HG03457 (cell line): Measurements from ENCODE around the gene RBM39.
"Not testable (repeated sequence)": the region's sequence is repeated elsewhere in the genome, so short reads cannot be mapped to it uniquely, and the experiment has no call there.

Experiments
- ATAC-seq: cut with Tn5 transposase; IDR thresholded peaks from one replicate; pipeline ENCODE4 v1.9.1; 2021; ENCODE audit warnings: moderate number of reproducible peaks; ENCODE audit not compliant: unreplicated experiment

RBM39 gene

DNA sequence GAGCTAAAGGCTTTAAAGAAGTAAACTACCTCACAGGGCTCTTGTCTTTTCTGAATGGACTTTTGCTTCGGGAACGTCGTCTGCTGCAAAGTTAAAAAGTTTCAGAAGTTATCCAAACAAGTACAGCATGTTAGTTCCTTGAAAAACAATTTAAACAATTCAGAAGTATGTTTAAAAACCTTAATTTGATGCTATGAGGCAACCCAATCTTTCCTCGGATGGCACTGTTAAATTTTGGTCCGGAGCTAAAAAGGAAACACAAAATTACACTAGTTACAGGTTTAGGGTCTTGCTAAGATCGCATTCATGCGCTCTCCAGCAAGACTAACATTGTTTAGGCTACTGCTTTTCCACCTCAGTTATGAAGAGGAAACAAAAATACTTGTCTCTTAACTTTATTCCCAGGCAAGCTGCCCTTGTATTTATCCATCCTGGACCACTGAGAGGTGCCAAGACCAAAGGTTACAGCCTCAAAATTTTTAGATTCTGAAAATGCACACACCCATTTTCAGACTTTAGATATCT, 12.7 kb downstream of the RBM39 start:
- no peak for ATAC-seq

DNA sequence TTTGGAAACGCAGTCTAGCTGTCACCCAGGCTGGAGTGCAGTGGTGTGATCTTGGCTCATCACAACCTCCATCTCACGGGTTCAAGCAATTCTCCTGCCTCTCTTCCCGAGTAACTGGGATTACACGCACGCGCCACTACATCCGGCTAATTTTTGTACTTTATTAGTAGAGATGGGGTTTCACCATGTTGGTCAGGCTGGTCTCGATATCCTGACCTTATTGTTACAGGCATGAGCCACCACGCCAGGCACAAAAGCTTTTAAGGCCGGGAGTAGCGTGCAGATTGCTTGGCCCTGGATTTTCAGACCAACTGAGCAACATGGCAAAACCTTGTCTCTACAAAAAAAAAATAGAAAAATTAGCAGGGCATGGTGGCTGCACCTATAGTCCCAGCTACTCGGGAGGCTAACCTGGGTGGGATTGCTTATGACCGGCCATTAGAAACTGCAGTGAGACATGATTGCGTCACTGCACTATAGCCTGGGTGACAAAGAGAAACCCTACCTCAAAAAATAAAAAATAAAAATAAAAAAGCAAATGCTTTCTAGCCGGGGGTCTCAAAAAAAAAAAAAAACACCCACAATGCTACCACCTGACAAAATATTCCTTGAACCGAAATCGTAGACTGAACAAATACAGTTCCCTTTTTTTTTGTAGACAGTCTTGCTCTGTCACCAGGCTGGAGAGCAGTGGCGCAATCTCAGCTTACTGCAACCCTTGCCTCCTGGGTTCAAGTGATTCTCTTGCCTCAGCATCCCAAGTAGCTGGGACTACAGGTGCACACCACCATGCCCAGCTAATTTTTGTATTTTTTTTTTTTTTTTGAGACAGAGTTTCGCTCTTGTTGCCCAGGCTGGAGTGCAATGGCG, 15.0 kb downstream of the RBM39 start:
- ATAC-seq: no peak

DNA sequence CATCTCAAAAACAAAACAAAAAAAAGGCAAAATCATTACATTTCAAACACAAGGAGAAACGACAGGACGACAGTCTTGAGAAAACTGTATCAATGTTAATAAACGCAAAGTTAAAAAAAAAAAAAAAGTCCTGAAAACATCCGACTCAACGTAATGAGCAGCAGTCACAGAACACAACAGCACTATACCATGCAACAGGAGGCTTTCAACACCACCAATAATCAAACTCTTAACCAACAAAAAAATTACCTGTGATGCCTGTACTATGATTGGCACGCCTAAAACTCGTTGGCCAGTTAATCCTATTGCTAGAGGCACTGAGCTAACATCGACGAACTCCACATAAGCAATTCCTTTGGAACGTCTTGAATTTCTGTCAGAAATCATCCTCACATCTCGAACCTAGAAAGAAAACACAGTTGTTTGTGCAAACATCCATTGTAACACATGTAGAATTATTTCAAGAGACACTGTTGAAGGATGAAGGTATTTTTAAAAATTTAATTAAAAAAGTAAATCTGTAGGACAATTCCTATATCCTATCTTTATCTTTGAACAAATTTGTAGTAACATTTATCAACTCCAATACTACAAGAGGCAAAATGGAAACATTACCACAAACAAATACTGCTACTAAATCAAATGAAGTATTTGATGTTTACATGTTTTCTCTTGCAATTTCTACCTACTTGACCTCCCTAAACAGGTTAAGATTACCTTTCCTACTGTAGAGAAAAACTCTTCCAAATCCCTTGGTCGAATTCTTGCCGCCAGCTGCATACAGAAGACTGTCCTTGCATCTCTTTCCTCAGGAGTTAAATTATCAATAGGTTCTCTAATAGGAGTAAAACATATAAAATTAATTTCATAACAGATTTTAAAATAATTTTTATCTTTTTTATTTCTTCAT, 17.5 kb downstream of the RBM39 start:
- no peak for ATAC-seq

DNA sequence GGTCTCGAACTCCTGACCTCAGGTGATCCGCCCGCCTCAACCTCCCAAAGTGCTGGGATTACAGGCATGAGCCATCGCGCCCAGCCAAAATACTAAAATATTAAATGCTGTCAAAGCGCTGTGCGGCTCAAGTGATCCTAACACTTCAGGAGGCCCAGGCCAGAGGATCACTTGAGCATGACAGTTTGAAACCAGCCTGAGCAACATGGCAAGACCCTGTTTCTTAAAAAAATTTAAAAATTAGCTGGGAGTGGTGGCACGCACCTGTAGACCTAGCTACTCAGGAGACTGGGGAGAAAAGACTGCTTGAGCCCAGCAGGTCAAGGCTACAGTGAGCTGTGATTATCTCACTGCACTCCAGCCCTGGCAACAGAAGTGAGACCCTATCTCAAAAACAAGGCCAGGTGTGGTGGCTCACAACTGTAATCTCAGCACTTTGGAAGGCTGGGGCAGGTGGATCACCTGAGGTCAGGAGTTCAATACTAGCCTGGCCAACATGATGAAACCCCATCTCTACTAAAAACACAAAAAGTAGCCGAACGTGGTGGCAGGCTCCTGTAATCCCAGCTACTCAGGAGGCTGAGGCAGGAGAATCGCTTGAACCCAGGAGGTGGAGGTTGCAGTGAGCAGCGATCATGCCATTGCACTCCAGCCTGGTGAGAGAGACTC, 18.3 kb downstream of the RBM39 start:
- ATAC-seq: not testable (repeated sequence)

DNA sequence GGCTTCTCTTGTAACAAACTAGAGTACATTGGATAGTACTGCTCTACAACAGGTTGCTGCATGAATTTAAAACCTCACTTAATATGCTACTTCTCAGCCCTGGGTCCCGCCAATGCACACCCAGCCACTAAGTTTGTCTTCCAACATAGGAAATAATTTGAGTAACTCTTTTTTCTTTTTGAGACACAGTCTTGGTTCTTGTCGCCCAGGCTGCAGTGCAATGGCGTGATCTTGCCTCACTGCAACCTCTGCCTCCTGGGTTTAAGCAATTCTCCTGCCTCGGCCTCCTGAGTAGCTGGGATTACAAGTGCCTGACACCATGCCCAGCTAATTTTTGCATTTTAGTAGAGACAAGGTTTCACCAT, 18.8 kb downstream of the RBM39 start:
- ATAC-seq: not testable (repeated sequence)

DNA sequence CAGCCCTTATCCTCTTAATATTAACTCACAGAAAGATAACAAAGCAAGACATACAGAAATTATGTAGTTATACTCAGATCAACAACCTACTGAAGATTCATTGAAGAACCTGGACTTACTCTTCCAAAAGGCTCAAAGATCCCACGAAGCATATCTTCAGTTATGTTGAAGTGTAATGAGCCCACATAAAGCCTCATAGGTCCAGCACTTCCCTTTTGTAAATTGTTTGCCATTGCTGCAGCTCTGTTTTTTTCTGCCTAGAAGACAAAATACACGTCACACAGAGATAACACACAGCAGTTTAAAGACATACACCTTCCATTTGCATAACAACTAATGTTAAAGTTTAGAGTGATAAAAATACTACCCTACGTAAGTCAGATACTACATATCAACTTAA, 20.4 kb downstream of the RBM39 start:
- ATAC-seq: no peak

DNA sequence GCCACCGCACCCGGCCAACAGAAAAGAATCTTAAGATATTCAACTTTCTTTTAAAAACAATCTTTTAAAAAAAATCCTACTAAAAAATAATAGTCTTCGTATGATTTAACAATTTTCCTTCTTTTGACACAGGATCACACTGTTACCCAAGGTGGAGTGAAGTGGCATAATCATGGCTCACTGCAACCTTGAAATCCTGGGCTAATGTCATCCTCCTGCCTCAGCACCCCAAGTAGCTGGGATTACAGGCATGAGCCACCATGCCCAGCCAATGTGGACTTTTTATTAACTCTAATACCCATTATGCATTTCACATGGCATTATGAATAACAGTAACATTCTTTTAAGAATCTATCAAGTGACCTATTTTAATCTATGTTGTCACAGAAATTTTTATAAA, 20.8 kb downstream of the RBM39 start:
- no peak for ATAC-seq

DNA sequence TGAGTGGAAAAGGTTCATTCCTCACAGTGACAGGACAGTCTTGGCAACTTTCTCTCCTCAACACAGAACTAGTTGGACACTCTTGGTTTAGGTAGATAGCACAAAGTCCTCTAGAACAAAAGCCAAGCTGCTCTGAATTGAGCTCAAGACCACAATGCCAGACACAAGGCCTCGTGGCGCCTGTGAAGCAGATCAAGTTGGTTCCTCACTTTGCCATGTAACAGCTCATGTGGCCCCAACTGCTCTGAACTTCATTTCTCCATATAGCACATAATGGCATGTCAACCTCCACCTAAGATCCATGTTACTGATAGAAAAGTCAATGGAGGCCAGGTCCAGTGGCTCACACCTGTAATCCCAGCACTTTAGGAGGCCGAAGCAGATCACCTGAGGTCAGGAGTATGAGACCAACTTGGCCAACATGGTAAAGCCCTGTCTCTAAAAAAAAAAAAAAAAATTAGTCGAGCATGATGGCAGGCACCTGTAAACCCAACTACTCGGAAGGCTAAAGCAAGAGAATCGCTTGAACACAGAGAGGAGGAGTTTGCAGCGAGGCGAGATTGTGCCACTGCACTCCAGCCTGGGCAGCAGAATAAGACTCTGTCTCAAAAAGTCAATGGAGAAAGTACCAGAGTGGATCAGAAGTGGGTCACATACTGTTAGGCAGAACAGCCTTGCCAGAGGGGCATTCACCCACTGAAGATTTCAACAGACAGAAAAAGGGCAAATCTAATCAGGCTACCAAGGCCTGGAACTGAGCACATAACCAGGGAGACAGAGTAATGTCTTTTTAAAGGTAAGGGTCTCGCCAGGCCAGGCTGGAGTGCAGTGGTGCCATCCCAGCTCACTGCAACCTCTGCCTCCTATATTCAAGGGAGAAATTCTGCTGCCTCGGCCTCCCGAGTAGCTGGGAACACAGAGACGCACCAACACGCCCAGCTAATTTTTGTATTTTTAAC, 21.6 kb downstream of the RBM39 start:
- no peak for ATAC-seq

DNA sequence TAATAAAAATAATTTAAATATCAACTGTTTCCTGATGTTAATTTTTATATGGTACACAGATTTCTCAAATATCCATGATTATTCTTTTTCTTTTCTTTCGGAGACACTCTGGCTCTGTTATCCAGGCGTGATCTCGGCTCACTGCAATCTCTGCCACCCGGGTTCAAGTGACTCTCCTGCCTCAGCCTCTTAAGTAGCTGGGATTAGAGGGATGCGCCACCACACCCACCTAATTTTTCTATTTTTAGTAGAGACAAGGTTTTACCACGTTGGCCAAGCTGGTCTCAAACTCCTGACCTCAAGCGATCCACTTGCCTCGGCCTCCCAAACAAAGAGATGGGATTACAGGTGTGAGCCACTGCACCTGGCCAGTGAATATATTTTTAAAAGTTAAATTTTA, 22.3 kb downstream of the RBM39 start:
- no peak for ATAC-seq

DNA sequence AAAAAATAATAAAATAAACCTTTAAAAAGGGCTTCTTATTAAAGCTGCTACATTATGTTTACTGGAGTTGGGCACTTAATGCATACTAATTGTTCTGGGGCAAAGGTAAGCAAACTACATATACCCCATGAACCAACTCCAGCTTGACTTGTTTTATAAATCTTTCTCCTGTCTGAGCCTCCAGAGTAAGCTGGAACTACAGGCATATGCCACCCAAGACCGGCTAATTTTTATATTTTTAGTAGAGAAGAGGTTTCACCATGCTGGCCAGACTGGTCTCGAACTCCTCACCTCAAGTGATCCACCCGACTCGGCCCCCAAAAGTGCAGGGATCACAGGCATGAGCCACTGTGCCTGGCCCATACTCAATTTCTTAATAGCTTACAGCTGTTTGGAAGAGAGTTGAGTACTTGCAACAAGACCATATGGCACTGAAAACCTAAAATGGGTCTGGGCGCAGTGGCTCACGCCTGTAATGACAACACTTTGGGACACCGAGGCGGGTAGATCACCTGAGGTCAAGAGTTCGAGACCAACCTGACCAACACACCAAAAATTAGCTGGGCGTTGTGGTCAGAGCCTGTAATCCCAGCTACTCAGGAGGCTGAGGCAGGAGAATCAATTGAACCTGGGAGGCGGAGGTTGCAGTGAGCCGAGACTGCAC, 23.0 kb downstream of the RBM39 start:
- ATAC-seq: no peak

DNA sequence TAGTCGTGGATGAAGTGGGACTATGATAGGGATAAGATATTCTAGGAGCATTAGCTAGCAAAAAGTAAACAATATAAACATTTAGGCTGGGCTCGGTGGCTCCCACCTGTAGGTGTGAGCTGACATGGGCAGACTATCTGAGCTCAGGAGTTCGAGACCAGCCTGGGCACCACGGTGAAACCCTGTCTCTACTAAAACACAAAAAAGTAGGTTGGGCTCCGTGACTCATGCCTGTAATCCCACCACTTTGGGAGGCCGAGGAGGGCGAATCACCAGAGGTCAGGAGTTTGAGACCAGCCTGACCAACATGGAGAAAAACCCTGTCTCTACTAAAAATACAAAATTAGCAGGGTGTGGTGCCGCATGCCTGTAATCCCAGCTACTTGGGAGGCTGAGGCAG, 23.7 kb downstream of the RBM39 start:
- ATAC-seq: not testable (repeated sequence)

DNA sequence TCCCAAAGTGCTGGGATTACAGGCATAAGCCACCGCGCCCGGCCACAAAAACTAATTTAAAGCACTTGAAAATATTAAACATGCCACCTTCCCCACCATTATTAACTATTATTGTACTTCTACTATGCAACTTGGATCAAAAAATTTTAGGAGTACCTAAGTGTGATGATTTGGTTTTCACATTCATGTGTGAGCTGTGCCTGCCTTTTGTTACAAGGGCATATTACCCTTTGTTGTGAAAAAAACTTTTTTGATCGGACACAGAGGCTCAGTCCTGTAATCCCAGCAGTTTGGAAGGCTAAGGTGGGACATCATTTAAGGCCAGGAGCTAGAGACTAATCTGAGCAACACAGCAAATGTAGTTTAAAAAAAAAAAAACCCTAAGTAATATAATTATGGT, 25.7 kb downstream of the RBM39 start:
- ATAC-seq: no peak

DNA sequence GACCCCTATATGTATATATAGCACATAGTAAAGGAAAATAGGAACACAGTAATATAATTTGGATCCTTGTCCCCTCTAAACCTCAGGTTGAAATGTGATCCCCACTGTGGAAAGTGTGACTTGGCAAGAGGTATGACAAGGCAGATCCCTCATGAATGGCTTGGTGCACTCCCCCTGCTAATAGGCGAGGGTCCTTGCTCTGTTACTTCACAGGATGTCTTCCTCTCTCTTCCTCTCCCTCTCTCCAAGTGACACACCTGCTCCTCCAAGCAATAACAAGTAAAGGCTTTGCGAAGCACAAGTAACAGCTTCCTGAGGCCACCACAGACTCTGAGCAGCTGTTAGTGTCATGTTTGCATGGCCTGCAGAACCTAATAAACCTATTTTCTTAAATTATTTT, 26.4 kb downstream of the RBM39 start:
- no peak for ATAC-seq

DNA sequence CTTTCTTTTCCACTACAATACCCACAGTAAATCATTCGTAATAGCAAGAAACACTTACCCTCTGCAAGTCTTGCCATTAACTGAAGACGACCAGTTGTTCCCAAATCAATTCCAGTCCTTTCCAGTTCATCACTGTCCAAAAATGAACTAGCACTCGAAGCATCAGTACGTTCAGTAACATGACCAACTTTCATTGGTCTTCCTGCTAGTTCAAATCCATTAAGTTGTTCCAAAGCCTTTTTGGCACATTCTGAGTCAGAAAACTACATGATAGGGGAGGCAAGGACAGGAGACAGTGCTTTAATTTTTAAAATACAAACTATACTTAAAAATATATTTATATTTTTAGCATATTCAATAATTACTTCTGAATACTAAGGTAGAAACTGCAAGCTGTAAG, 27.9 kb downstream of the RBM39 start:
- no peak for ATAC-seq

DNA sequence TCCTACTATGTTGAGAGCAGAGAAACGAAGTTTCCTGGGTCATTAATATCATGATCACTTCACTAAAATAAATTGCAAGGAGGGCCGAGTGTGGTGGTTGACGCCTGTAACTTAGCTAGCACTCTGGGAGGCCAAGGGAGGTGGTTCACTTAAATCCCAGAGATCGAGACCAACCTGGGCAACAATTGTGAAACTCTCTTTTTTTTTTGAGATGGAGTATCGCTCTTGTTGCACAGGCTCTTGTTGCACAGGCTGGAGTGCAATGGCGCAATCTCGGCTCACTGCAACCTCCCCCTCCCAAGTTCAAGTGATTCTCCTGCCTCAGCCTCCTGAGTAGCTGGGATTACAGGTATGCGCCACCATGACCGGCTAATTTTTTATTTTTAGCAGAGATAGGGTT, 28.9 kb downstream of the RBM39 start:
- not testable (repeated sequence) for ATAC-seq

DNA sequence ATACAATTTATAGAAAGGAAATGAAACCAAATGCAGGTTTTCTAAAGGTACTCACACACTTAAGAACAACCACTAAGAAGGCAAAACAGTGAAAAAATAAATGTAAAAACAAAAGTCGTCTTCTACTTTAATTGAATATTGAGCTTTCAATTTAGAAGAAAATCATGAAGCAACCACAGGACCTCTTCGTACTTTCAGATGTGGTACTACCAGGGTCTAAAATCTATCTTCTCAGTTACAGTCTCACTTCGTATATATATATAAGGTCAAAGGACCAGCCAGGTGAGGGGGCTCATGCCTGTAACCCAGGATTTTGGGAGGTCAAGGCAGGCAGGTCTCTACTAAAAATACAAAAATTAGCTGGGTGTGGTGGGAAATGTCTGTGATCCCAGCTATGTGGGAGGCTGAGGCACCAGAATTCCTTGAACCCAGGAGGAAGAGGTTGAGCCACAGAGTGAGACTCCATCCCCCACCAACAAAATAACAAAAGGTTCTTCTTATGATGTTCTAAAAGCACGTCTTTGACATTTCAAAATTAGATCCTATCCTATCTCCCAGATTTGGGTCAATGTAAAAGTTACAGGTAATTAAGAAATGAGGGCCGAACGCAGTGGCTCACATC, 30.4 kb downstream of the RBM39 start:
- ATAC-seq: no peak

DNA sequence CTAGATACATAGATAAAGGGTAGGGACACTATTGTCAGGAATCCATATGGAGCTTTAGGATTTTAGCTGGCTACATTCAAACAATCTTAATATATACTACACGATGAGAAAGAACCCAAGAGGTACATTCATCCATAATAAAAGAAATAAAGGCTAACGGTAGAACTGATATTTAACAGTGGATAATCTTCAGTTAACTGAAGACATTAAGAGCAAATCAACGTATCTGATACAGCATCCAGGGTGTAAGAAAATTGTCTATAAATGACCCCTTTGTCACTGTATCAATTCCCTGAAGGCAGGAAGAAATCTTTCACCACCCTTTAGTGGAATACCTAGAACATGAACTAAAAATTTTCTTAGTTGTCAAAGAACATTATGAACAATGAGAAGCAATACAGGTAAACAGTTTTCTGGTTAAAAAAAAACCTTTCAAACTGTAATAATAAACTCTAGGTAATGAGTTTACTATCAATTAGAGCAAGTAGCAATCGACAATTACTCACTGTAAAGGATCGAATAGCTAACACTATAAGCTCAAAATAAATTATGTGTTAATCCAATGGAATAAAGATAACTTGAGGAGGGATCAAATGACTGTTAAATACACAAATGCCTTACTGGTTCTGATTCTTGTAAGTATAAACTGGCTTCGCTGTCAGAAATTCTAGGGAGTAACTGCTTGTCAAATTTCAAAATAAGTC, 31.0 kb downstream of the RBM39 start:
- ATAC-seq: no peak

DNA sequence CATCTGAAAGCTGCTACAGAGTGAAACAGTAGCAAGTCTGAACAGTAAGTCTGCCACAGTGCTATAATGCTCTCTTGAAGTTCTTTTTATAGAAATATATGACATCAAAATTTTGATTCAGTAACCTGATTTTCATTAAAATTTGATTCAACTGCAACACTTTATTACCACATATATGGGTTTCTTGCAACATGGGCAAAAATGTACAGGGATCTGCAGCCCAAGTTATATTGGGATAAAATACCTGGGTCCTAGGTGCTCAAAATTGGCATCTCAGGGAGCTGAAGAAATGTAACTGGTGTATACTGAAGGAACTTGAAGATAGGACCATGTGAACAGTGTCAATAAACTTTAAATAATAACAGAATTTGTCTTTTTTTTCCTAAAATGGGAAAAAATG, 32.0 kb downstream of the RBM39 start:
- no peak for ATAC-seq

DNA sequence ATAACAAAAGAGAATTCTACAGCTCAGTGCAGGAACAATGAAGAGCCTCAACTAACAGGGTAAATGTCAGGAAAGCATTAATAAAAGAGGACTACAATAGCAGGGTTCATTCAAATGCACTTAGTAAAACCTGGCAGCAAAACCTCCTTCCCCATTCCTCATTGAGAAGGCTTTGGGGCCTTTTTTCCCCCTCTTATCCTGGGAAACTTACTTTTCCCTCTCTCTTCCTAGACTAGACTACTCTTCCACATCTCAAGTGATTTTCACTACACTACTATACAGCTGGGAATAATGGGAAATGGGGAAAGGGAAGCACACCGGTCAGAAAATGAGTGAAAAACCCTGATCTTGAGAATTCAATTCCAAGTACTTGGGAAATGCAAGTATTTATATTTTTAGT, 32.8 kb downstream of the RBM39 start:
- no peak for ATAC-seq
